GM21737 (cell line): ENCODE results near the gene SUPT4H1.

Experiments
- ATAC-seq: cut with Tn5 transposase; IDR thresholded peaks from one replicate; pipeline ENCODE4 v1.9.1; 2021; ENCODE audit warnings: mild to moderate bottlenecking, moderate library complexity; ENCODE audit not compliant: unreplicated experiment

Gene SUPT4H1

GRCh38 chr17:58331815-58332777, 19.9 kb downstream of the SUPT4H1 start:
- ATAC-seq, result no peak

- no peak for ATAC-seq
Measured at GRCh38 chr17:58330997-58331814, 20.8 kb downstream of the SUPT4H1 start.

- ATAC-seq, result no peak
Measured at GRCh38 chr17:58330538-58330996, 21.4 kb downstream of the SUPT4H1 start.

GRCh38 chr17:58329810-58330537, 22.0 kb downstream of the SUPT4H1 start:
- peak; percentile 8 for ATAC-seq

GRCh38 chr17:58329035-58329809, 22.8 kb downstream of the SUPT4H1 start:
- peak; percentile 42 for ATAC-seq

GRCh38 chr17:58328195-58329034, 23.6 kb downstream of the SUPT4H1 start, which contains the start of gene TSPOAP1:
Gene TSPOAP1 (minus strand): TSS chr17:58328795. CDS start chr17:58327920, 875 bp downstream.
- ATAC-seq, result no peak

GRCh38 chr17:58327363-58328194, 24.4 kb downstream of the SUPT4H1 start:
- ATAC-seq, result no peak

GRCh38 chr17:58326609-58327362, 25.2 kb downstream of the SUPT4H1 start:
- no peak for ATAC-seq

GRCh38 chr17:58325976-58326468, 26.0 kb downstream of the SUPT4H1 start:
- no peak for ATAC-seq

GRCh38 chr17:58325289-58325726, 26.7 kb downstream of the SUPT4H1 start:
- ATAC-seq, result no peak

- ATAC-seq, result no peak
Measured at GRCh38 chr17:58324409-58325288, 27.4 kb downstream of the SUPT4H1 start.

- ATAC-seq, result no peak
Measured at GRCh38 chr17:58324056-58324408, 28.0 kb downstream of the SUPT4H1 start.

GRCh38 chr17:58323366-58324055, 28.5 kb downstream of the SUPT4H1 start:
- no peak for ATAC-seq

GRCh38 chr17:58322581-58323185, 29.3 kb downstream of the SUPT4H1 start:
- ATAC-seq, result no peak
